A549 (cell line): ENCODE data around the gene CLTCL1. TPM values are rescaled to one million over a fixed set of nuclear protein-coding genes. Genes with fewer than 3 reads are reported as not detected.

Experiments
- ATAC-seq, 2 experiments: fragments of 200-7000 bp in 1 of 2; fragments of >200 bp in 1 of 2; cut with Nextera tagmentation in 1 of 2; cut with Tn5 transposase in 1 of 2; 3 replicates each; pipeline versions ENCODE4 v1.8.0 to v1.9.1; 2018 to 2020; ENCODE audit warnings: mild to moderate bottlenecking in 1 of 2, moderate library complexity in 1 of 2
- CTCF ChIA-PET: fragments of 300-600 bp; sonication (Branson Sonifier 250); formaldehyde crosslinking; extraction: SDS; loops from one replicate; lab custom pipeline; 2021; ENCODE audit warnings: antibody characterized with exemption, inconsistent platforms; lab: Yijun Ruan, JAX
- POLR2A ChIA-PET: fragments of 350-600 bp; formaldehyde crosslinking; extraction: SDS; loops from one replicate; lab custom pipeline; 2021; ENCODE audit warnings: antibody characterized with exemption, inconsistent platforms; lab: Yijun Ruan, JAX
- DNase-seq, 2 experiments: peaks; one replicate each; pipeline versions ENCODE4 v3.0.0 to v3.0.0-alpha.2; 2011 to 2016; ENCODE audit warnings: low read depth in 1 of 2, low spot score in 1 of 2
- FAIRE-seq: peaks from 2 replicates; lab custom pipeline; 2011; peaks lifted over from hg19 to GRCh38; lab: Jason Lieb, UNC
- H3K27ac ChIP-seq, 2 experiments: fragments of >200 bp; sonication (Bioruptor Twin); formaldehyde crosslinking; 3 replicates each; pipeline ENCODE4 v1.5.1; 2016 to 2017
- H3K4me1 ChIP-seq: fragments of >200 bp; sonication (Bioruptor Twin); formaldehyde crosslinking; 3 replicates; pipeline ENCODE4 v1.6.1; 2016
- H3K4me2 ChIP-seq: fragments of >200 bp; sonication (Bioruptor Twin); formaldehyde crosslinking; 3 replicates; pipeline ENCODE4 v1.6.1; 2016
- H3K4me3 ChIP-seq: fragments of >200 bp; sonication (Bioruptor Twin); formaldehyde crosslinking; 3 replicates; pipeline ENCODE4 v1.5.1; 2016
- H3K9me3 ChIP-seq: fragments of >200 bp; sonication (Bioruptor Twin); formaldehyde crosslinking; 3 replicates; pipeline ENCODE4 v1.6.1; 2016
- ATOH8 ChIP-seq: fragments of 250-450 bp; sonication (Bioruptor Pico); IDR thresholded peaks from 2 replicates; pipeline ENCODE4 v1.5.0; 2020; ENCODE audit warnings: low read depth, mild to moderate bottlenecking, moderate library complexity
- EHMT2 ChIP-seq: fragments of 200-600 bp; sonication (generic); IDR thresholded peaks from 2 replicates; pipeline ENCODE4 v1.6.1; 2016; ENCODE audit warnings: antibody characterized with exemption, low read depth, mild to moderate bottlenecking, moderate library complexity
- ELK1 ChIP-seq: fragments of 150-350 bp; IDR thresholded peaks from 2 replicates; pipeline ENCODE4 v1.6.1; 2014; ENCODE audit warnings: low read depth, mild to moderate bottlenecking, low read length
- ESRRA ChIP-seq: fragments of 150-350 bp; IDR thresholded peaks from 2 replicates; pipeline ENCODE4 v1.6.1; 2014; ENCODE audit warnings: mild to moderate bottlenecking, low read length, borderline replicate concordance
- FOSB ChIP-seq: fragments of 250-450 bp; sonication (Bioruptor Pico); IDR thresholded peaks from 2 replicates; pipeline ENCODE4 v1.5.0; 2020; ENCODE audit warnings: mild to moderate bottlenecking, moderate library complexity
- FOXS1 ChIP-seq: fragments of 250-450 bp; sonication (Bioruptor Pico); IDR thresholded peaks from 2 replicates; pipeline ENCODE4 v1.5.0; 2020; ENCODE audit warnings: mild to moderate bottlenecking, moderate library complexity
- HDAC2 ChIP-seq: fragments of 200-600 bp; sonication (generic); IDR thresholded peaks from 2 replicates; pipeline ENCODE4 v1.6.1; 2016
- JUN ChIP-seq, 2 experiments: fragments of >200 bp; sonication (Bioruptor Twin); formaldehyde crosslinking; IDR thresholded peaks; 2 replicates in 1 of 2; 3 replicates in 1 of 2; pipeline ENCODE4 v1.6.1; 2016 to 2017
- JUNB ChIP-seq: fragments of >200 bp; sonication (Bioruptor Twin); formaldehyde crosslinking; IDR thresholded peaks from 2 replicates; pipeline ENCODE4 v1.6.1; 2016
- KDM1A ChIP-seq: fragments of 200-600 bp; sonication (generic); IDR thresholded peaks from 2 replicates; pipeline ENCODE4 v1.6.1; 2016; ENCODE audit warnings: low read depth, mild to moderate bottlenecking
- KDM5A ChIP-seq: fragments of 200-600 bp; sonication (generic); IDR thresholded peaks from 2 replicates; pipeline ENCODE4 v1.6.1; 2016; ENCODE audit warnings: antibody characterized with exemption, mild to moderate bottlenecking
- NR3C1 ChIP-seq: fragments of >200 bp; sonication (Bioruptor Twin); formaldehyde crosslinking; IDR thresholded peaks from 3 replicates; pipeline ENCODE4 v1.6.1; 2017
- POLR2AphosphoS2 ChIP-seq: conservative IDR thresholded peaks from 2 replicates; pipeline ENCODE4 v1.6.1; 2012; ENCODE audit warnings: low read length, improper control_type of control experiment, inconsistent platforms
- RARB ChIP-seq: fragments of 250-450 bp; sonication (Bioruptor Pico); IDR thresholded peaks from 2 replicates; pipeline ENCODE4 v1.8.0; 2021; ENCODE audit warnings: mild to moderate bottlenecking, moderate library complexity
- RNF2 ChIP-seq: fragments of 200-600 bp; sonication (generic); IDR thresholded peaks from 2 replicates; pipeline ENCODE4 v1.6.1; 2016; ENCODE audit warnings: low read depth, mild to moderate bottlenecking, antibody characterized with exemption, moderate library complexity, borderline replicate concordance
- SMC3 ChIP-seq: fragments of >200 bp; sonication (Bioruptor Twin); formaldehyde crosslinking; IDR thresholded peaks from 3 replicates; pipeline ENCODE4 v1.6.1; 2018; ENCODE audit warnings: inconsistent platforms
- TP53 ChIP-seq: fragments of 250-450 bp; sonication (Bioruptor Pico); IDR thresholded peaks from 2 replicates; pipeline ENCODE4 v1.5.0; 2021; ENCODE audit warnings: mild to moderate bottlenecking, moderate library complexity
- ZC3H11A ChIP-seq: fragments of 450-650 bp; IDR thresholded peaks from 2 replicates; pipeline ENCODE4 v1.6.1; 2014; ENCODE audit warnings: antibody characterized with exemption, mild to moderate bottlenecking
- ZFP36 ChIP-seq: fragments of 450-650 bp; IDR thresholded peaks from 2 replicates; pipeline ENCODE4 v1.6.1; 2014; ENCODE audit warnings: borderline replicate concordance; ENCODE audit not compliant: partially characterized antibody
- WGBS: methylation state at CpG from one replicate; pipeline ENCODE4 v1.1.6; 2017; ENCODE audit errors: missing lambda C conversion rate; 5-methylcytosine and 5-hydroxymethylcytosine counted together
- polyA plus RNA-seq, 4 experiments: library from polyadenylated mRNA; depleted of rRNA in 3 of 4; stranded (reverse); fragments of >200 nt; fragmentation: RNase III in 1 of 4; extraction: RNeasy Plus Mini Kit Qiagen cat#74134 plus additional on column Dnase treatment in 1 of 4; gene quantifications; 2 replicates in 3 of 4; 3 replicates in 1 of 4; pipeline ENCODE4 v1.2.3, GENCODE V29; 2011 to 2017
- TF ChIP-seq, protein P1 (sequence below): IDR thresholded peaks from 2 replicates; pipeline ENCODE4 v1.6.1; 2012
- TF ChIP-seq, protein P2 (sequence below): fragments of >200 bp; sonication (Bioruptor Twin); formaldehyde crosslinking; IDR thresholded peaks from 3 replicates; pipeline ENCODE4 v1.5.1; 2016

The CLTCL1 gene
- polyA plus RNA-seq, 2 of the 4 experiments (the other 2 are of a cell fraction) = 8.6 to 10.6 TPM

- Histone ChIP-seq H3K9me3 (no peaks in the 10 kb centered on the region), H3K4me1 (no peaks in the 10 kb centered on the region), H3K4me2 (no peak overlapping the region), H3K27ac (no peak overlapping the region), H3K4me3 (no peak overlapping the region)
- ChIA-PET CTCF (interaction anchor here (1.0 kb wide), 1 partner anchor 13 kb away, joined by 3 read pairs; no protein-coding TSS in a partner anchor), POLR2A (no interaction called here)
- FAIRE-seq (no peak), DNase-seq (no peak), ATAC-seq (no peak)
- no peak for TF ChIP-seq ZC3H11A
- TF ChIP-seq POLR2AphosphoS2 = no peak
- no peak for TF ChIP-seq JUN (IDR thresholded peaks at IDR 0.05)
- no peak for TF ChIP-seq ZFP36
- no peak for TF ChIP-seq RNF2
- TF ChIP-seq ELK1 = no peak
- TF ChIP-seq FOXS1 = no peak
- TF ChIP-seq, protein P1, sequence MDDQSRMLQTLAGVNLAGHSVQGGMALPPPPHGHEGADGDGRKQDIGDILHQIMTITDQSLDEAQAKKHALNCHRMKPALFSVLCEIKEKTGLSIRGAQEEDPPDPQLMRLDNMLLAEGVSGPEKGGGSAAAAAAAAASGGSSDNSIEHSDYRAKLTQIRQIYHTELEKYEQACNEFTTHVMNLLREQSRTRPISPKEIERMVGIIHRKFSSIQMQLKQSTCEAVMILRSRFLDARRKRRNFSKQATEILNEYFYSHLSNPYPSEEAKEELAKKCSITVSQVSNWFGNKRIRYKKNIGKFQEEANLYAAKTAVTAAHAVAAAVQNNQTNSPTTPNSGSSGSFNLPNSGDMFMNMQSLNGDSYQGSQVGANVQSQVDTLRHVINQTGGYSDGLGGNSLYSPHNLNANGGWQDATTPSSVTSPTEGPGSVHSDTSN = no peak
- TF ChIP-seq ATOH8 (CRISPR knock-in tag) = no peak
- TF ChIP-seq EHMT2 = no peak
- TF ChIP-seq NR3C1 = no peak
- no peak for TF ChIP-seq KDM1A
- no peak for TF ChIP-seq RARB
- 93% methylated on average over 11 of the region's 20 CpGs for WGBS
Measured at GRCh38 chr22:19132153-19132552, 159.4 kb downstream of the CLTCL1 start.

GRCh38 chr22:19131685-19132015, 159.9 kb downstream of the CLTCL1 start:
- FAIRE-seq (no peak), DNase-seq (no peak), ATAC-seq (no peak)
- TF ChIP-seq TP53 (CRISPR knock-in tag) (no peak), KDM5A (no peak), FOSB (CRISPR knock-in tag) (no peak), JUNB (no peak), ESRRA (no peak), FOXS1 (no peak), SMC3 (no peak), HDAC2 (no peak), POLR2AphosphoS2 (no peak)
- TF ChIP-seq, protein P2, sequence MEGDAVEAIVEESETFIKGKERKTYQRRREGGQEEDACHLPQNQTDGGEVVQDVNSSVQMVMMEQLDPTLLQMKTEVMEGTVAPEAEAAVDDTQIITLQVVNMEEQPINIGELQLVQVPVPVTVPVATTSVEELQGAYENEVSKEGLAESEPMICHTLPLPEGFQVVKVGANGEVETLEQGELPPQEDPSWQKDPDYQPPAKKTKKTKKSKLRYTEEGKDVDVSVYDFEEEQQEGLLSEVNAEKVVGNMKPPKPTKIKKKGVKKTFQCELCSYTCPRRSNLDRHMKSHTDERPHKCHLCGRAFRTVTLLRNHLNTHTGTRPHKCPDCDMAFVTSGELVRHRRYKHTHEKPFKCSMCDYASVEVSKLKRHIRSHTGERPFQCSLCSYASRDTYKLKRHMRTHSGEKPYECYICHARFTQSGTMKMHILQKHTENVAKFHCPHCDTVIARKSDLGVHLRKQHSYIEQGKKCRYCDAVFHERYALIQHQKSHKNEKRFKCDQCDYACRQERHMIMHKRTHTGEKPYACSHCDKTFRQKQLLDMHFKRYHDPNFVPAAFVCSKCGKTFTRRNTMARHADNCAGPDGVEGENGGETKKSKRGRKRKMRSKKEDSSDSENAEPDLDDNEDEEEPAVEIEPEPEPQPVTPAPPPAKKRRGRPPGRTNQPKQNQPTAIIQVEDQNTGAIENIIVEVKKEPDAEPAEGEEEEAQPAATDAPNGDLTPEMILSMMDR = no peak
- Histone ChIP-seq H3K4me3 (no peak overlapping the region), H3K9me3 (no peaks in the 10 kb centered on the region), H3K27ac (no peak overlapping the region), H3K4me2 (no peak overlapping the region), H3K4me1 (no peaks in the 10 kb centered on the region)
- POLR2A ChIA-PET = no interaction called here
- CTCF ChIA-PET = interaction anchor here (1.0 kb wide), 1 partner anchor 14 kb away, joined by 3 read pairs; no protein-coding TSS in a partner anchor
- 95% methylated on average over 12 of the region's 19 CpGs for WGBS
